GM21526 (cell line): ENCODE measurements around the gene MROH8.
"Not testable (repeated sequence)": the region's sequence is repeated elsewhere in the genome, so short reads cannot be mapped to it uniquely, and the experiment has no call there.

Source experiments
- ATAC-seq: cut with Tn5 transposase; IDR thresholded peaks from one replicate; pipeline ENCODE4 v1.9.1; 2021; ENCODE audit warnings: moderate library complexity; ENCODE audit not compliant: unreplicated experiment, low FRiP score

The MROH8 gene

GRCh38 chr20:37161830-37162549 lies 17.4 kb downstream of the MROH8 start:
- no peak for ATAC-seq

DNA sequence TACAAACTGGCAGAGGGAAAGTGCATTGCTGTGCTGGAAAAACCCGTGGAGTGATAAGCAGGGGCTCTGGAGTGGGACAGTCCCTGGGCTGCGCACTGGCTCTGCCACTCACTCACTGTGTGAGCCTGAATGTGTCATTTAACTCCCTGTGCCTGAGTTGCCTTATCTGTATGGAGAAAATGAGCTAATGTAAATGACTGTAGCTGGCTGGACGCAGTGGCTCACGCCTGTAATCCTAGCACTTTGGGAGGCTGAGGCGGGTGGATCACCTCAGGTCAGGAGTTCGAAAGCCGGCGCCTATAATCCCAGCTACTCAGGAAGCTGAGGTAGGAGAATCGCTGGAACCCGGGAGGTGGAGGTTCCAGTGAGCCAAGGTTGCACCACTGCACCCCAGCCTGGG lies 18.7 kb downstream of the MROH8 start:
- no peak for ATAC-seq

DNA sequence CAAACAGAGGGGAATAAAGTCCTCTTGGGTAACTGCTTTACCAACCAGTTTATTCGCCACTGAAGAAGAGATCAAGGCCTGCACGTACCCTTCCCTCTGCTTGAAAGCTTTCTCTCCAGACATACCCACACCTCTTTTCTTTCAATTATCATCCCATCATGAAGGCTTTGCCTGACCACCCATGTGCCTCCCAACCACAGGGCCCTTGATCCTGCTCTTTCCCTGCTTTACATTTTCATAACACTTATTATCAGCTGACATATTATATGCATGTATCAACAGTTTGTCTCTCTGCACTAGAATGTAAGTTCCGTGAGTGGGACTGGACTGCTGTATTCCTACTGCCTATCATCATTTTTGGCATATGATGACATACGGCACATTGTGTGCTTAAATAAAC lies 21.1 kb downstream of the MROH8 start:
- ATAC-seq, result no peak

- ATAC-seq, result no peak
Measured at GRCh38 chr20:37155987-37156386, 23.4 kb downstream of the MROH8 start.

DNA sequence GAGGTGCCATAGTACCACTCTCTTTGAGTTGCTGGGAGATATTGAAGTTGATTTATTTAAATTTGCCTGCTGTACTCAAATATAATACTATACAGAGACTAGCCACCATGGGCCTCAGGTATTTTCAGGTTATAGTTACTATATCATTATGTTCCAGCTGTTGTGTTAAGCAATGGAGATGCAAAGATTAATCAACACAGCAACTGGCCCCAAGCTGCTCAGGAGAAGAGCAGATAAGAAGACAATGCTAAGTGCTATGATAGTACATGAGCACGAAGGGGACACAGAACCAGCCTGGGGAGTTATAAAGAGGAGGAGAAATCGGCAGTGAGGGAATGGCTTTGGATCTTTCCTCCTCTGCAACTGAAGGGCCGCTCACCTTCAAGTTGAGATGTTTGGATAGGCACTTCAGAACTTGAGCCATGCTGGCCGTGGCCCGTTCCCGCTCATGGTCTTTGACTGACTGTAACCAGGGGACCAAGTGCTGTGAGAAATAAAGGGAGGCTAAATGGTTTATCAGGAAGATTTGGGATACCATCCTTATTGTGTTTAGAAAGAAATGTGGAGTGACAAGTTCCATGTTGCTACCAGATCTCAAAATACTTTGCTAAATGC lies 24.6 kb downstream of the MROH8 start:
- ATAC-seq, result no peak

DNA sequence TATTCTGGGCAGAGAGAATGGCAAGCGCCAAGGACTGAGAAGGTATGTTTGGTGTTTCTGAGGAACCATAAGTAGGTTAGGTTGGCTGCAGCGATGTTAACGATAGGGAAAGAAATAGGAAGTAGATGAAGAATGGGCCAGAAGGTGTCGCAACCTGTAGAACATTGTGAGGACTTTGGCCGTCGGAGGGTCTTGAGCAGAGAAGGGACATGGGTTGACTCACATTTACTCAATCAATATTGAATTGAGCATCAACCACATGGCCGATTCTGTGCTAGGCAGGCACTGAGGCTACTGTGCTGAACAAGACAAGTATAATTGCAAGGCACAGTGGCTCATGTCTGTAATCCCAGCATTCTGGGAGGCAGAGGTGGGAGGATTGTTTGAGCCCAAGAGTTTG lies 27.1 kb downstream of the MROH8 start:
- no peak for ATAC-seq

DNA sequence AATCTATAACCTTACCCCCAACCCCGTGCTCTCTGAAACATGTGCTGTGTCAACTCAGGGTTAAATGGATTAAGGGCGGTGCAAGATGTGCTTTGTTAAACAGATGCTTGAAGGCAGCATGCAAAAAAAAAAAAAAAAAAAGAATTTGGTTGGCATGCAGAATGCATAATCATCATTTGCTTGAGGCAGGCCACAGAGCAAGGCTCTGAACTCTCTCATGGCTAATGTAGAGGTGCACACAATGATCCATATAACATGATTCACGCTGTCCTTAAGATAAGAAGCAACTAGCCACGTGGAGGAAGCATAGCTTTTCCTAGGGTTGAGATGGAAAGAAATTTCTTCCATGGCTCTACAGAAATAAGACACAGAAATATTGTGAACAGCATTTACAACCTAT lies 27.8 kb downstream of the MROH8 start:
- ATAC-seq, result no peak

- ATAC-seq, result not testable (repeated sequence)
Measured at GRCh38 chr20:37150864-37151263, 28.5 kb downstream of the MROH8 start.

- ATAC-seq, result no peak
Measured at GRCh38 chr20:37147250-37147649, 32.1 kb downstream of the MROH8 start.

DNA sequence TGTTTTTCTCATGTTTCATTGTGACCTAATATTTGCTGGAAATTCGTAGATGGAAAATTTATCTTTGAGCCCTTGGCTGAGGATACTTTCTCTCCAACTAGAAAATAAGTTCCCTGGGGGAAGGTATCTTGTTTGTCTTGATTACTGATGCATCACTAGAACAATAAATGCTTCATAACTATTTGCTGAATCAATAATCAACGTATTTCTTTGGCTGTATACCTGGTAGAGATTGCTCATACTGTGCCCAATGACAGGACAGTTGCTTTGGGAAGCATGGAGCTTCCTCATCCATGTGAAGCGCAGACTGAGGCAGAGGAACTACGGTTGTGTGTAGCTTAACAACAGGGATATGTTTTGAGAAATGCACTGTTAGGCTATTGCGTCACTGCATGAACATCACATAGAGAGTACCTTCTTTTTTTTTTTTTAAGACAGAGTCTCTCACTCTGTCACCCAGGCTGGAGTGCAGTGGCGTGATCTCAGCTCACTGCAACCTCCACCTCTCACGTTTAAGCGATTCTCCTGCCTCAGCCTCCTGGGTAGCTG lies 34.4 kb downstream of the MROH8 start:
- ATAC-seq, result no peak

- no peak for ATAC-seq
Measured at GRCh38 chr20:37142708-37143107, 36.6 kb downstream of the MROH8 start.

- no peak for ATAC-seq
Measured at GRCh38 chr20:37137547-37137946, 41.8 kb downstream of the MROH8 start.

DNA sequence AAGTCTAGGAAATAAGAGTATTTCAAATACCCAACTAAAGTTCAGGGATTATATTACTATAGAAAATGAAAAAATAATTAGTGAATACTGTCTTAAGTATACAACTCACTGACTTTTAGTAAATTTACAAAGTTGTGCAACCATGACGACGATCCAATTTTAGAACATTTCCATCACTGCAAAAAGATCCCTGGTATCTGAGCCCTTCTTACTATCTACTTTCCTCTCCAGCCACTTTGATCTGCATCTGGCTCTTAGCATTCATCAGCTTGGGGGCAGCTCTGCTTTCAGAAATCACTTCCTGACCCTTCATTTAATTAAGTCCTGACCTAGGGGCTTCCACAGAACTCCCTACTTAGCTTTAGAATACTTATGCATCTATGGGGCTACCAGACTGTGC lies 45.4 kb downstream of the MROH8 start:
- ATAC-seq, result no peak

DNA sequence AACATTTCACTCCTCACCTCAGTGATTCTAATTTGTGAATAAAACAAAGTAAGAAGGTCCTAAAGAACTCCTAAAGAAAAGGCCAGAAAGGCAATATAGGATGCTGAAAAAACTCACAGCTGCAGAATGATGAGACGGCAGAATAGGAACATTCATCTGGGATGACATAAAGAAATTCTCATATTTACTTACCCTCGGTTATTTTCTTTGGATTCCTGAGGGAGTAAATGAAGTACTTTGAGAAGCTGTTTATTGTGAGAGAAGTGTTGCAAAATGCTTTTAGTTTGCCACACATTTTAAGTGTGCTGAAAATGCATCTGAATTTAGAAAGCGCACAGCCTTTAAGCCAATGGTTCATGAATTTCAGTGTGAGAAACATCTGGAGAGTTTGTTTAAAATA lies 47.9 kb downstream of the MROH8 start:
- ATAC-seq, result no peak

DNA sequence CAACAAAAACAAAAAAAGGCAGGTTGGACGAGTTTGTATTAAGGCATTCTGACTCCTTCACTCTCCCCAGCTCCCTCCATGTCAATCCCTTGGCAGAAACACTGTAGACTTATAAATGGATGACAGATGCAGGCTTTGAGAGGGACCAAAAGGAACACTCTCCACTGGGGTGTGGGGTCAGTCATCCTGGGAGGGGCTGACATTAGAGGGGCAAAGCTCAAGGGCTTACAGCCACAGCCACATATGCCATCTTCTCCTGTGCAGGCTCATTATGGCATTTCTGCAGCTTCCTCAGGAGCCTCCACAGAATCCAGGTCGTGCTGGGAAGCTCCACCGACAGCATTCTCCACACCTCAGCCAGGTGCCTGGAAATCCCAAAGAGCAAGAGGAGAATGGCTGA lies 50.5 kb downstream of the MROH8 start:
- no peak for ATAC-seq

- not testable (repeated sequence) for ATAC-seq
Measured at GRCh38 chr20:37126290-37126689, 53.1 kb downstream of the MROH8 start.

- no peak for ATAC-seq
Measured at GRCh38 chr20:37123441-37123840, 55.9 kb downstream of the MROH8 start.

- ATAC-seq, result no peak
Measured at GRCh38 chr20:37120497-37120896, 58.9 kb downstream of the MROH8 start.

DNA sequence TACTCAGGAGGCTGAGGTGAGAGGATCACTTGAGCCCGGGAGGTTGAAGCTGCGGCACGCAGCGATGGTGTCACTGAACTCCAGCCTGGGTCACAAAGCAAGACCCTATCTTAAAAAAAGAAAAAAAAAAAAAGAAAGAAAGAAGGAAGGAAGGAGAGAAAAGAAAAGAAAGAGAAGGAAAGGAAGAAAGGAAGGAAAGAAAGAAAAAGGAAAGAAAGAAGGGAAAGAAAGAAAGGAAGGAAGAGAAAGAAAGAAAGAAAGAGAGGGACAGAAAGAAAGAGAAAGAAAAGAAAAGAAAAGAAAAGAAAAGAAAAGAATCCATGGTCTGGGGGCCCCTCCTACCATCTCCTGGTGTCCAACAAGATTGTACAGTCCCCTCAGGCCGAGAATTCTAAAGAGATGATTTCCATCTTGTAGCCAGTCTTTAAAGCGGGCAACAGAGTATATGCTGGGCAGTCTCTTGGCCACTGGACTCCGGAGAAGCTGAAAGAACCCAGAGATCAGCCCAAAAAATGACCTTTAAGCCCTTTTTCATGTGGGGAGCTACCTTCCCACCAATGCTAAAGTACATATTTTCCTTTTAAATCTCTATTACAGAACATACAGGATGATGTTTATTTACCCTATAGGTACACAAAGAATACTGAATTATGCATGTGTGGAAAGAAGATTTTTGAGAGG lies 59.9 kb downstream of the MROH8 start:
- ATAC-seq, result no peak

DNA sequence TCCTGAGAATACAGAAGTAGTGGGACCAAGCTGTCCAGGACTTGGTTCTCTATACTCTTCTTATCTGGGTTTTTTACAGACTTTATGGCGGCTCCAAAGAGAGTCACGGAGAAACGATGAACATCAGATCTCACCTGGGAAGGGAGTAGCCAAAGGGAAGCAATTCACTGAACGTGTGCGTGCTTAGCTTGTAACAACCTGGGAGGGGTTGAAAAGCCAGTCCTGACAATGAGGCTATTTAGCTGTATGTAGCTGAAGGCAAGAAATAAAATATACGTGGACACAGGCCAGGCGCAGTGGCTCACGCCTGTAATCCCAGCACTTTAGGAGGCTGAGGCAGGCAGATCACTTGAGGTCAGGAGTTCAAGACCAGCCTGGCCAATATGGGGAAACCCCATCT lies 65.3 kb downstream of the MROH8 start:
- no peak for ATAC-seq

DNA sequence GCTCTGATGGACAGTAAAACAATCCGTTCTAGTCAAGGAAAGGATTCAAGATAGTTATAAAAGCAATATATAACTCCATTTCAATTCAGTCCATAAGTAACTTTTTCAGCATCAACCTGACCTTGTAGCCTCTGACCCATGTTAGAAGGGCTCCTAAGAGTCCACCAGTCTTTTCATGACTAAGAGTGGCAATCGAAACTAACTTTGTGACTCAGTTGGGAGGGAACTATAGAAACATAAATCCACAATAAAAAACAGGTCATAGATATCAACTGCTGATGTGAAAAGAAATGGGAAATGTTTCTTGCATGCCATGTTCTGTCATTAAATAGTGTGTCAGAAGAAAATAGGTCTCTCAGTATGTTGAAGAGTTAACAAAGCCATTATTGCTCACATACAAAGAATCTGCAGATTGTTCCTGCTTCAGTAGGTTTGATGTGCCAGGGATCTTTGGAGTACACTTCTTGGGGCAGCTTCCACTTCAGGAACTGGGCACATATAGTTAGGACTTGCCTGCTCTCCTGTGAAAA lies 67.4 kb downstream of the MROH8 start:
- ATAC-seq, result no peak
